ENCODE data around the gene GLTP.

Gene GLTP

GRCh38 chr12:109820816-109821381 is 59.4 kb downstream of the GLTP start:
- DNase-seq (no peak), ATAC-seq (no peak)

- ATAC-seq = no peak
- no peak for DNase-seq
Observed at GRCh38 chr12:109818905-109819500, 61.3 kb downstream of the GLTP start.

GRCh38 chr12:109818253-109818652 is 62.1 kb downstream of the GLTP start:
- DNase-seq (no peak), ATAC-seq (no peak)

- ATAC-seq (no peak), DNase-seq (no peak)
Observed at GRCh38 chr12:109817627-109818231, 62.6 kb downstream of the GLTP start.

- DNase-seq = no peak
- ATAC-seq = no peak
Observed at GRCh38 chr12:109816870-109817269, 63.5 kb downstream of the GLTP start.

- ATAC-seq = no peak
- no peak for DNase-seq
Observed at GRCh38 chr12:109815757-109816617, 64.4 kb downstream of the GLTP start.

- ATAC-seq = no peak
Observed at GRCh38 chr12:109815225-109815624, 65.1 kb downstream of the GLTP start.

GRCh38 chr12:109814600-109815150 is 65.7 kb downstream of the GLTP start:
- ATAC-seq (no peak), DNase-seq (no peak)

More at GRCh38 chr12:109815225-109815624, 65.1 kb downstream of the GLTP start:
- no peak for DNase-seq

- no peak for ATAC-seq
- DNase-seq = no peak
Observed at GRCh38 chr12:109813810-109814416, 66.4 kb downstream of the GLTP start.

- ATAC-seq = no peak
Observed at GRCh38 chr12:109811624-109811995, 68.7 kb downstream of the GLTP start.

GRCh38 chr12:109810954-109811623 is 69.3 kb downstream of the GLTP start:
- DNase-seq (no peak), ATAC-seq (no peak)

More at GRCh38 chr12:109811624-109811995, 68.7 kb downstream of the GLTP start:
- DNase-seq = no peak

- no peak for DNase-seq
- no peak for ATAC-seq
Observed at GRCh38 chr12:109808876-109809646, 71.3 kb downstream of the GLTP start.

GRCh38 chr12:109807954-109808643 is 72.2 kb downstream of the GLTP start:
- DNase-seq (no peak), ATAC-seq (no peak)

GRCh38 chr12:109804820-109805761 is 75.2 kb downstream of the GLTP start:
- peak; percentile 69 for ATAC-seq
- peak; percentile 72 for DNase-seq

- ATAC-seq (no peak), DNase-seq (no peak)
Observed at GRCh38 chr12:109803678-109804077, 76.7 kb downstream of the GLTP start.

GRCh38 chr12:109802828-109803227 is 77.5 kb downstream of the GLTP start:
- DNase-seq (no peak), ATAC-seq (no peak)

All from stimulated activated naive CD8-positive, alpha-beta T cell treated with anti-CD3 and anti-CD28 coated beads, Interleukin-15, Interleukin-2, amounts not matched to agents 100 U/mL and 50 U/mL, for 24 hours (primary cell).